PC-3 (cell line): ENCODE measurements around the gene QSER1.

Source experiments
- CTCF ChIP-seq: fragments of 300-600 bp; sonication (generic); conservative IDR thresholded peaks from 2 replicates; pipeline ENCODE4 v1.5.1; 2017; ENCODE audit warnings: antibody characterized with exemption, low read depth, mild to moderate bottlenecking, low read length
- EZH2 ChIP-seq: fragments of 300-600 bp; sonication (generic); IDR thresholded peaks from one replicate; pipeline ENCODE4 v1.6.1; 2017; ENCODE audit warnings: antibody characterized with exemption, mild to moderate bottlenecking, low read length; ENCODE audit not compliant: unreplicated experiment
- EZH2phosphoT487 ChIP-seq: fragments of 300-600 bp; sonication (generic); IDR thresholded peaks from 2 replicates; pipeline ENCODE4 v1.6.1; 2018; ENCODE audit warnings: mild to moderate bottlenecking, antibody characterized with exemption, low read length, borderline replicate concordance

DNA sequence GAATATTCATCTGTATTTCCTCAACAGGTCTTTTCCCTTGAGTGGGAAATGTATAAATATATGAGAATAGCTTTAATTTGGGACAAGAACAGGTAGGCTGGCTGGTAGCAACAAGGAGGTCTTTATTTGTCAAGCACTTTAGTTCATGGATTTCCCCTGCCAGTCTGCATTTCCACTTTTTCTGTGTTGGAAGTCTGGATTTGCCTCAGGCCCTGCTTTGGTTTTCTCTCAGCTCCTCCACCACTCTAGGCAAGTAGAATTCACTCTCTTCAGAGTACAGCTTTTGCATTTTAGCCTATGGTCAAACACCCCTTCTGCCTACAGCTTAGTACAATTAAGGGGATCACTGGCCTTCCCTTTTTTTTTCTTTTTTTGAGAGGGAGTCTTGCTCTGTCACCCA is 57.1 kb downstream of the QSER1 start:
- no peak for TF ChIP-seq CTCF
- TF ChIP-seq EZH2: no peak
- no peak for TF ChIP-seq EZH2phosphoT487
